Lower lobe of right lung (tissue), 2 donors: ENCODE data around the gene BCL3. TPM values are rescaled to one million over a fixed set of nuclear protein-coding genes. Genes with fewer than 3 reads are reported as not detected.
"Not testable (repeated sequence)": the region's sequence is repeated elsewhere in the genome, so short reads cannot be mapped to it uniquely, and the experiment has no call there.

Experiments used
- ATAC-seq, 2 donors: fragments of 200-7000 bp; cut with Tn5 transposase; one replicate each; pipeline ENCODE4 v1.9.1; 2020 to 2022; ENCODE audit warnings: mild to moderate bottlenecking in 2 of 2, moderate library complexity in 2 of 2
- DNase-seq: peaks from one replicate; pipeline ENCODE4 v3.0.0-alpha.2; 2020
- H3K27ac ChIP-seq: fragments of 200-600 bp; one replicate; pipeline ENCODE4 v1.8.0; 2022
- H3K27me3 ChIP-seq: fragments of 200-600 bp; one replicate; pipeline ENCODE4 v1.8.0; 2022; ENCODE audit warnings: low read depth
- H3K36me3 ChIP-seq: fragments of 200-600 bp; one replicate; pipeline ENCODE4 v1.8.0; 2022; ENCODE audit warnings: mild to moderate bottlenecking
- H3K4me1 ChIP-seq: fragments of 200-600 bp; one replicate; pipeline ENCODE4 v1.8.0; 2022
- H3K4me3 ChIP-seq: fragments of 200-600 bp; one replicate; pipeline ENCODE4 v1.8.0; 2022; ENCODE audit warnings: mild to moderate bottlenecking
- H3K9me3 ChIP-seq: fragments of 200-600 bp; one replicate; pipeline ENCODE4 v1.8.0; 2022
- intact Hi-C: fragments of 100-400 bp; cut with DNase I; formaldehyde crosslinking; loops from one replicate; pipeline ENCODE4 v1.11.0; 2022
- total RNA-seq: library from RNA; stranded (reverse); fragmentation: NEBNext Ultra II Directional; extraction: Animal tissue kit (Norgen Biotek cat#: 25700); gene quantifications from one replicate; pipeline ENCODE4 v1.2.1, GENCODE V29; 2021
- TF ChIP-seq, protein P1 (sequence below): fragments of 200-600 bp; IDR thresholded peaks from one replicate; pipeline ENCODE4 v1.8.0; 2022; ENCODE audit warnings: antibody characterized with exemption, mild to moderate bottlenecking
- donor health status: DM: no; HTN: yes; CAD: no; lungs with severe emphysema.

BCL3 gene
- total RNA-seq, 1 donor from 2014 or later = 41.0 TPM

DNA sequence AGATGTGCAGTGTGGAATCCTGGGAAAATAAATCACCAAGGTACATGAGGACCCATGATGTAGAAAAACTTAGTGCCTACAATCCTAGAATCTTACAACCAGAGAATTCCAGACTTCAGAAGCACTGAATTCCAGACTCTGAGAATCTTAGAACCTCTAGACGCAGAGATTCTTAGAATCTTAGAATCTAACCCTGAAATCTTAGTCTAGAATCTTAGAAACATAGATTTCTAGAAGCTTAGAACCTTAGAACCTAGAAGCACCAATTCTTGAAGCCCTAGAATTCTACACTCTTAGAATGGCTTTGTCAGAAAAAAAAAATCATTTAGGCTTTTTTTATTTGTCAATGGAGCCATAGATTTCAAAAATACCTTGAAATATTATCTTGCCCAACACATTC, 43.5 kb upstream of the BCL3 start:
- Histone ChIP-seq H3K36me3 (no peaks in the 10 kb centered on the region), H3K27me3 (peaks cover 5% of the 10 kb centered on the region), H3K4me3 (no peak overlapping the region), H3K4me1 (no peaks in the 10 kb centered on the region), H3K27ac (no peak overlapping the region), H3K9me3 (no peaks in the 10 kb centered on the region)
- ATAC-seq = no peak
- TF ChIP-seq, protein P1, sequence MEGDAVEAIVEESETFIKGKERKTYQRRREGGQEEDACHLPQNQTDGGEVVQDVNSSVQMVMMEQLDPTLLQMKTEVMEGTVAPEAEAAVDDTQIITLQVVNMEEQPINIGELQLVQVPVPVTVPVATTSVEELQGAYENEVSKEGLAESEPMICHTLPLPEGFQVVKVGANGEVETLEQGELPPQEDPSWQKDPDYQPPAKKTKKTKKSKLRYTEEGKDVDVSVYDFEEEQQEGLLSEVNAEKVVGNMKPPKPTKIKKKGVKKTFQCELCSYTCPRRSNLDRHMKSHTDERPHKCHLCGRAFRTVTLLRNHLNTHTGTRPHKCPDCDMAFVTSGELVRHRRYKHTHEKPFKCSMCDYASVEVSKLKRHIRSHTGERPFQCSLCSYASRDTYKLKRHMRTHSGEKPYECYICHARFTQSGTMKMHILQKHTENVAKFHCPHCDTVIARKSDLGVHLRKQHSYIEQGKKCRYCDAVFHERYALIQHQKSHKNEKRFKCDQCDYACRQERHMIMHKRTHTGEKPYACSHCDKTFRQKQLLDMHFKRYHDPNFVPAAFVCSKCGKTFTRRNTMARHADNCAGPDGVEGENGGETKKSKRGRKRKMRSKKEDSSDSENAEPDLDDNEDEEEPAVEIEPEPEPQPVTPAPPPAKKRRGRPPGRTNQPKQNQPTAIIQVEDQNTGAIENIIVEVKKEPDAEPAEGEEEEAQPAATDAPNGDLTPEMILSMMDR = no peak
- no peak for DNase-seq
- intact Hi-C loops = no loop called here

DNA sequence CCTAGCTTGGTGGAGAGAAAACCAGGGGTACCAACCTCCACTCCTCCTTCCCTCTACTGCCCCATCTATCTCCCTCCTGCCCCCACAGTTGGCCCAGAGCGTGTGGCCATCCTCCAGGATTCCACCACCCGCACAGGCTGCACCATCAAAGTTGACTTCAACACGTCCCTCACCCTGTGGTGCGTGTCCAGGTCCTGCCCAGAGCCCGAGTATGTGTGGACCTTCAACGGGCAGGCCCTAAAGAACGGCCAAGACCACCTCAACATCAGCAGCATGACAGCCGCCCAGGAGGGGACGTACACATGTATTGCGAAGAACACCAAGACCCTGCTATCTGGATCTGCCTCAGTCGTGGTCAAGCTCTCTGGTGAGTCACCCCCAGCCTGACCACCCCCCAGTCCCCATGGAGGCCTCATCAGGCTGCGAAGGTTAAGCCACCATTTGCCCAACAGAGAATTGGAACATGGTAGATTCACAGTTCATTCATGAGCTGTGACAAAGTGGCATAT, 43.0 kb upstream of the BCL3 start:
- DNase-seq = no peak
- H3K27ac ChIP-seq = no peak overlapping the region
- H3K27me3 ChIP-seq = peaks cover 5% of the 10 kb centered on the region
- no peaks in the 10 kb centered on the region for H3K36me3 ChIP-seq
- ATAC-seq = no peak
- no peaks in the 10 kb centered on the region for H3K4me1 ChIP-seq
- H3K4me3 ChIP-seq = no peak overlapping the region
- intact Hi-C loops = no loop called here
- no peaks in the 10 kb centered on the region for H3K9me3 ChIP-seq
- TF ChIP-seq, protein P1 = no peak

DNA sequence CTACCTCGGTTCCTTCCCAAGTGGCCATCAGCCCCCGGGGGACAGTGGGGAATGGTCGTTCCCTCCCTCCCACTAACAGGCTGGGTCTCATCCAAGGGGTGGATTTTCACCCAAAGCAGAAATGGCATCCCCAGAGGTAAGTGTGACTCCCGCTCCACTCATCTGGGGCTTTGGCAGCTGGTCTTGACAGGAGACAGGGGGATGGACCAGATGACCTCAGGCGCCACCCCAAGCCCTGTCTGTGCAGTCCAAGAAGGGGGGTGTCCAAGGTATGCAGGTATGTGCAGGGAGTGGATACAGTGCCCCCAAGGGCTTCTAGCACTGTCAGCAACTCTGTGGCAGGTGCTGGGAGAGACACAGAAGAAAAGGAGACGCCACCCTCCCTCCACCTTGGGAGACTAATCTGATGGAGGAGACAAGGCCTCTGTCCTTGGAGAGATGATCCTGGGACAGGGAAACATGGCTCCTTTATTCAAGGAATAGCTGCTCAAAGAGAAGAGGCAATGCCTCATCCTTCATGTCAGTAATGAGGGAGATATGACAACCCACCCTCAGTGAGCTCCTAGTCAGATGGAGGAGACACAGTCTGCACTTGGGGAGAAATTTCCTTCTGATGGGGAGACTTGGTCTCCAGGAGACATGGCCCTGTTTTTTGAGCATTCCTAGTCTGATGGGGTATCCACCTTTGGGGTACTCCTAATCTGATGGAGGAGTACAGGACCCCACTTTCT, 41.8 kb upstream of the BCL3 start:
- Histone ChIP-seq H3K36me3 (no peaks in the 10 kb centered on the region), H3K9me3 (no peaks in the 10 kb centered on the region), H3K27me3 (peaks cover 5% of the 10 kb centered on the region), H3K27ac (no peak overlapping the region), H3K4me3 (no peak overlapping the region), H3K4me1 (no peaks in the 10 kb centered on the region)
- intact Hi-C loops = no loop called here
- DNase-seq (no peak), ATAC-seq (no peak)
- TF ChIP-seq, protein P1 = no peak

DNA sequence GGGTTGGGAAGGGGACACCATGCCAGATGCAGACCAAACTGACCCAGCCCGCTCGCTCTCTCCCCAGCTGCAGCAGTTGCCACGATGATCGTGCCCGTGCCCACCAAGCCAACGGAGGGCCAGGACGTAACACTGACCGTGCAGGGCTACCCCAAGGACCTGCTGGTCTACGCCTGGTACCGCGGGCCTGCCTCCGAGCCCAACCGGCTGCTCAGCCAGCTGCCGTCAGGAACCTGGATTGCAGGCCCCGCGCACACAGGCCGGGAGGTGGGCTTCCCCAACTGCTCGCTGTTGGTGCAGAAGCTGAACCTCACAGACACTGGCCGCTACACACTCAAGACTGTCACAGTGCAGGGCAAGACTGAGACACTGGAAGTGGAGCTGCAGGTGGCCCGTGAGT, 40.7 kb upstream of the BCL3 start:
- Histone ChIP-seq H3K27ac (no peak overlapping the region), H3K27me3 (peaks cover 2% of the 10 kb centered on the region), H3K36me3 (no peaks in the 10 kb centered on the region), H3K9me3 (no peaks in the 10 kb centered on the region), H3K4me3 (no peak overlapping the region), H3K4me1 (no peaks in the 10 kb centered on the region)
- ATAC-seq = no peak
- intact Hi-C loops = no loop called here
- TF ChIP-seq, protein P1 = no peak
- DNase-seq = no peak

DNA sequence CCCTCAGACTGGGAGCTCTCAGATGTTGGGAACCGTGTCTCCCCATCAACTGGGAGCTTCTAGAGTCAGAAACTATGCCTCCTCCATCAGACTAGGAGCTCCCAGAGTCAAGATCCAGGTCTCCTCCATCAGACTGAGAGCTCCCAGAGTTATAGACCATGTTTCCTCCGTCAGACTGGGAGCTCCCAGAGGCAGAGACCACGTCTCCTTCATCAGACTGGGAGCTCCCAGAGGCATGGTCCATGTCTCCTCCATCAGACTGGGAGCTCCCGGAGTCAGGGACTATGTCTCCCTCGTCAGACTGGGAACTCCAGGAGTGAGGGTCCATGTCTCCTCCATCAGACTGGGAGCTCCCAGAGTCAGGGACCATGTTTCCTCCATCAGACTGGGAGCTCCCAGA, 39.6 kb upstream of the BCL3 start:
- Histone ChIP-seq H3K36me3 (no peaks in the 10 kb centered on the region), H3K27ac (no peak overlapping the region), H3K4me3 (no peak overlapping the region), H3K9me3 (no peaks in the 10 kb centered on the region), H3K4me1 (no peaks in the 10 kb centered on the region), H3K27me3 (no peaks in the 10 kb centered on the region)
- ATAC-seq = no peak
- intact Hi-C loops = no loop called here
- TF ChIP-seq, protein P1 = no peak
- DNase-seq = no peak

DNA sequence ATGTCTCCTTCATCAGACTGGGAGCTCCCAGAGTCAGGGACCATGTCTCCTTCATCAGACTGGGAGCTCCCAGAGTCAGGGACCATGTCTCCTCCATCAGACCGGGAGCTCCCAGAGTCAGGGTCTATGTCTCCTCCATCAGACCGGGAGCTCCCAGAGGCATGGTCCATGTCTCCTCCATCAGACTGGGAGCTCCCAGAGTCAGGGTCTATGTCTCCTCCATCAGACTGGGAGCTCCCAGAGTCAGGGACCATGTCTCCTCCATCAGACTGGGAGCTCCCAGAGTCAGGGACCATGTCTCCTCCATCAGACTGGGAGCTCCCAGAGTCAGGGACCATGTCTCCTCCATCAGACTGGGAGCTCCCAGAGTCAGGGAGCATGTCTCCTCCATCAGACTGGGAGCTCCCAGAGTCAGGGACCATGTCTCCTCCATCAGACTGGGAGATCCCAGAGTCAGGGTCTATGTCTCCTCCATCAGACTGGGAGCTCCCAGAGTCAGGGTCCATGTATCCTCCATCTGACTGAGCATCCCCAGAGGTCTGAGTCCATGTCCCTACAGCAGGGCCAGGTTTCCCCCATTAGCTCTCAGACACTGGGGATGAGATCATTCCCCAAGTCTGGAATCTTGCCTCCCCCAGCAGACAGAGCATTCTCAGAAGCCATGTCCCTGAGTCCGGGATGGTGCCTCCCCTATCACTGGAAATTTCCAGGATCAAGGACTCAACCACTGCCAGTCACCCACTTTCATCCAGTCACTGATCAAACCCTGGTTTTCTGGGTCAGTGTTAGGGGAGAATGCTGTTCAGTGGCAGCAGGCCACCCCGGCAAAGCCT, 38.9 kb upstream of the BCL3 start:
- H3K27me3 ChIP-seq, DNase-seq, H3K27ac ChIP-seq, H3K36me3 ChIP-seq, ATAC-seq, H3K4me3 ChIP-seq, H3K4me1 ChIP-seq, intact Hi-C loops, H3K9me3 ChIP-seq: not testable (repeated sequence)
